Prostate gland (tissue), 2 donors: ENCODE data around the gene VARS2.

ENCODE experiments used
- POLR2A ChIP-seq: fragments of 450-650 bp; IDR thresholded peaks from one replicate; pipeline ENCODE4 v1.6.1; 2016; ENCODE audit warnings: antibody characterized with exemption, mild to moderate bottlenecking
- POLR2AphosphoS5 ChIP-seq: sonication (generic); formaldehyde crosslinking; IDR thresholded peaks from one replicate; pipeline ENCODE4 v1.6.1; 2017; ENCODE audit warnings: antibody characterized with exemption
- TF ChIP-seq, protein P1 (sequence below), 4 experiments: fragments of 200-600 bp in 2 of 4; fragments of 450-650 bp in 2 of 4; sonication (generic) in 2 of 4; IDR thresholded peaks; 1 replicate in 3 of 4; 2 replicates in 1 of 4; pipeline ENCODE4 v1.5.1; 2016 to 2019; ENCODE audit warnings: antibody characterized with exemption in 4 of 4, mild to moderate bottlenecking in 2 of 4, moderate library complexity in 2 of 4

DNA sequence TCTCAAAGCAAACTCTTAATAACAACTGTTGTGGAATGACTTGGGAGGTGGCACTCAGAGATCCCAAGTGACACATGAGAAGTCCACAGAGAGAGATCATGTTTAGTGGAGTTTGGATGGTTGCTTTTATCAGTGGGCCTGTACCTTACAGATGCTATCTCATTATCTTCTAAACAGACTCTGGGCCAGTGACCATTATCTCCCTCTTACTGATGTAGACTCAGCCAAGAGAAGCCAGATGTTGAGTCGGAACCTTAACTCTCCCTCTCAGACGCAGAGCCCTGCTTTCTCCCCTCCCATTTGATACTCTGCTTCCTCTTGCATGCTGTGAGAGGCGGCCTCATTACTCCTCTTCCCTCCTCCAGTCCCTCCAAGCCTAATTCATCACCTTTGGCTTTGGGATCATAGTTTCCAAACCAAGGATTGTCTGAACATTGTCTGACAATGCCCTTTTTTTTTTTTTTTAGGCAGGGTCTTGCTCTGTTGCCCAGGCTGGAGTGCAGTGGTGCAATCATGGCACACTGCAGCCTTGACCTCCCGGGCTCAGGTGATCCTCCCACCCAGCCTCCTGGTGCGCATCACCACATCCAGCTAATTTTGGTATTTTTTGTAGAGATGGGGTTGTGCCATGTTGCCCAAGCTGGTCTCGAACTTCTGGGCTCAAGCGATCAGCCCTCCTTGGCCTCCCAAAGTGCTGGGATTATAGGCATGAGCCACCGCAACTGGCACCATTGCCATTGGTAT, 34.2 kb upstream of the VARS2 start:
- TF ChIP-seq, protein P1, sequence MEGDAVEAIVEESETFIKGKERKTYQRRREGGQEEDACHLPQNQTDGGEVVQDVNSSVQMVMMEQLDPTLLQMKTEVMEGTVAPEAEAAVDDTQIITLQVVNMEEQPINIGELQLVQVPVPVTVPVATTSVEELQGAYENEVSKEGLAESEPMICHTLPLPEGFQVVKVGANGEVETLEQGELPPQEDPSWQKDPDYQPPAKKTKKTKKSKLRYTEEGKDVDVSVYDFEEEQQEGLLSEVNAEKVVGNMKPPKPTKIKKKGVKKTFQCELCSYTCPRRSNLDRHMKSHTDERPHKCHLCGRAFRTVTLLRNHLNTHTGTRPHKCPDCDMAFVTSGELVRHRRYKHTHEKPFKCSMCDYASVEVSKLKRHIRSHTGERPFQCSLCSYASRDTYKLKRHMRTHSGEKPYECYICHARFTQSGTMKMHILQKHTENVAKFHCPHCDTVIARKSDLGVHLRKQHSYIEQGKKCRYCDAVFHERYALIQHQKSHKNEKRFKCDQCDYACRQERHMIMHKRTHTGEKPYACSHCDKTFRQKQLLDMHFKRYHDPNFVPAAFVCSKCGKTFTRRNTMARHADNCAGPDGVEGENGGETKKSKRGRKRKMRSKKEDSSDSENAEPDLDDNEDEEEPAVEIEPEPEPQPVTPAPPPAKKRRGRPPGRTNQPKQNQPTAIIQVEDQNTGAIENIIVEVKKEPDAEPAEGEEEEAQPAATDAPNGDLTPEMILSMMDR (IDR thresholded peaks at IDR 0.05) = no peak
- TF ChIP-seq POLR2A (no peak), POLR2AphosphoS5 (no peak)
